Heart left ventricle (tissue), 13 donors: Measurements from ENCODE around the gene MED17.
"Not testable (repeated sequence)": the region's sequence is repeated elsewhere in the genome, so short reads cannot be mapped to it uniquely, and the experiment has no call there.

ENCODE experiments used
- CTCF ChIP-seq, 12 donors: fragments of 200-600 bp; sonication (generic) in 4 of 12; IDR thresholded peaks; one replicate each; pipeline versions ENCODE4 v1.5.0 to v1.8.0; 2018 to 2022; ENCODE audit warnings: antibody characterized with exemption in 12 of 12, mild to moderate bottlenecking in 5 of 12
- POLR2A ChIP-seq, 2 donors: fragments of 450-650 bp; IDR thresholded peaks; one replicate each; pipeline ENCODE4 v1.6.1; 2017; ENCODE audit warnings: antibody characterized with exemption in 2 of 2, mild to moderate bottlenecking in 2 of 2, moderate library complexity in 2 of 2
- donor health status: ischemic (EF 13 %, LVEDD 7.1; RV severe dilation, severe dysfunction).
- donor health status: DM: no; HTN: yes; CAD: no.
- donor health status: DM: no; HTN: no; CAD: no.
- donor health status: ischemic (EF 25% LVEDD 6.9; RV normal size, moderate dysfunction).
- donor health status: ischemic (EF 25% LVEDD 5.7; RV mildly dilated, moderate dysfunction).
- donor health status: ischemic (EF 35%, LVEDD 5.7; RV mildly dilated, moderate dysfunction).
- donor health status: nonischemic (EF 11% LVEDD 7.7; RV severe dilation, severe dysfunction).
- donor health status: DM: yes; HTN: yes; CAD: no.
- donor health status: PGD.
- donor health status: ischemic (EF 29% LVEDD 5.4; RV normal size, mild dysfunction).
- donor health status: nonischemic (EF 23%, LVEDD 6.1; RV moderate dilation, normal function).

GRCh38 chr11:93745005-93745755 is 38.9 kb upstream of the MED17 start:
- TF ChIP-seq CTCF, POLR2A (IDR thresholded peaks at IDR 0.05): not testable (repeated sequence)
